Esophagus muscularis mucosa (tissue), 4 donors: ENCODE results near the gene LY9. TPM values are rescaled to one million over a fixed set of nuclear protein-coding genes. Genes with fewer than 3 reads are reported as not detected.

Experiments used
- DNase-seq: peaks from one replicate; pipeline ENCODE4 v3.0.0-alpha.2; 2017; ENCODE audit errors: extremely low spot score
- H3K27ac ChIP-seq, 4 donors: fragments of 200-600 bp; sonication (generic); replicated peaks in 1 of 4; 1 replicate in 3 of 4; 2 replicates in 1 of 4; pipeline ENCODE4 v1.5.1; 2016 to 2019; ENCODE audit warnings: mild to moderate bottlenecking in 1 of 4
- H3K27me3 ChIP-seq, 4 donors: fragments of 200-600 bp; sonication (generic); one replicate each; pipeline versions ENCODE4 v1.5.1 to v1.6.0; 2016 to 2019
- H3K36me3 ChIP-seq, 4 donors: fragments of 200-600 bp; sonication (generic); one replicate each; pipeline ENCODE4 v1.5.1; 2016 to 2019
- H3K4me1 ChIP-seq, 4 donors: fragments of 200-600 bp; sonication (generic); one replicate each; pipeline ENCODE4 v1.5.1; 2016 to 2019
- H3K4me3 ChIP-seq, 4 donors: fragments of 200-600 bp; sonication (generic); 1 replicate in 2 of 4; 2 replicates in 2 of 4; pipeline ENCODE4 v1.5.1; 2016 to 2019; ENCODE audit warnings: mild to moderate bottlenecking in 4 of 4, moderate library complexity in 1 of 4
- H3K9me3 ChIP-seq, 4 donors: fragments of 200-600 bp; sonication (generic); 1 replicate in 3 of 4; 2 replicates in 1 of 4; pipeline ENCODE4 v1.5.1; 2016 to 2019
- CTCF ChIP-seq, 3 experiments: fragments of 200-600 bp in 2 of 3; fragments of 450-650 bp in 1 of 3; sonication (generic) in 2 of 3; IDR thresholded peaks; one replicate each; pipeline ENCODE4 v1.5.1; 2017 to 2019; ENCODE audit warnings: antibody characterized with exemption in 3 of 3, mild to moderate bottlenecking in 2 of 3, moderate library complexity in 1 of 3
- EP300 ChIP-seq: sonication (generic); formaldehyde crosslinking; IDR thresholded peaks from one replicate; pipeline ENCODE4 v1.6.1; 2017; ENCODE audit warnings: antibody characterized with exemption
- POLR2A ChIP-seq: fragments of 450-650 bp; IDR thresholded peaks from one replicate; pipeline ENCODE4 v1.6.1; 2017; ENCODE audit warnings: antibody characterized with exemption, moderate library complexity, mild to moderate bottlenecking, low read depth
- POLR2AphosphoS5 ChIP-seq, 2 donors: sonication (generic); formaldehyde crosslinking; IDR thresholded peaks; one replicate each; pipeline ENCODE4 v1.6.1; 2017; ENCODE audit warnings: antibody characterized with exemption in 2 of 2
- WGBS: methylation state at CpG from one replicate; pipeline ENCODE4 v1.1.5; 2018; 5-methylcytosine and 5-hydroxymethylcytosine counted together
- intact Hi-C: fragments of 100-400 bp; cut with DNase I; formaldehyde crosslinking; loops from one replicate; pipeline ENCODE4 v1.15.1; 2023
- total RNA-seq, 4 donors: library from RNA; depleted of rRNA; stranded (reverse); fragments of >200 nt; gene quantifications; one replicate each; pipeline versions ENCODE4 v1.1.0 to v1.2.1, GENCODE V29; 2016

LY9 gene
- total RNA-seq, 4 donors from 2014 or later: 0.26 to 0.66 TPM; not detected in 2

- no peaks in the 10 kb centered on the region for H3K4me1 ChIP-seq
- TF ChIP-seq POLR2A: no peak
- peak in 1 of 3 experiments; percentile 18 for TF ChIP-seq CTCF (IDR thresholded peaks at IDR 0.05)
- TF ChIP-seq EP300: no peak
- TF ChIP-seq POLR2AphosphoS5 (IDR thresholded peaks at IDR 0.05): no peak
- H3K27ac ChIP-seq: no peak overlapping the region
- peaks cover 0 to 9% (median 0%) of the 10 kb centered on the region in 4 donors for H3K27me3 ChIP-seq
- no peaks in the 10 kb centered on the region for H3K36me3 ChIP-seq
- intact Hi-C loops: no loop called here
- WGBS: 73% methylated on average over 7 of the region's 7 CpGs
- H3K9me3 ChIP-seq: no peaks in the 10 kb centered on the region
- H3K4me3 ChIP-seq: no peak overlapping the region
- peak; percentile 70 for DNase-seq
These were observed 18.4 kb upstream of the LY9 start for GRCh38 chr1:160777486-160778089.

GRCh38 chr1:160778976-160779375 is 17.0 kb upstream of the LY9 start:
- no peaks in the 10 kb centered on the region for H3K4me1 ChIP-seq
- DNase-seq: peak; percentile 64
- TF ChIP-seq POLR2A: no peak
- no peak for TF ChIP-seq POLR2AphosphoS5 (IDR thresholded peaks at IDR 0.05)
- TF ChIP-seq EP300: no peak
- TF ChIP-seq CTCF (IDR thresholded peaks at IDR 0.05): no peak
- H3K36me3 ChIP-seq: no peaks in the 10 kb centered on the region
- 94% methylated on average over 5 of the region's 6 CpGs for WGBS
- H3K27me3 ChIP-seq: peaks cover 0 to 9% (median 0%) of the 10 kb centered on the region in 4 donors
- intact Hi-C loops: no loop called here
- no peaks in the 10 kb centered on the region for H3K9me3 ChIP-seq
- no peak overlapping the region for H3K4me3 ChIP-seq
- no peak overlapping the region for H3K27ac ChIP-seq

GRCh38 chr1:160779626-160780397 is 16.2 kb upstream of the LY9 start:
- Histone ChIP-seq H3K9me3 (no peaks in the 10 kb centered on the region), H3K36me3 (no peaks in the 10 kb centered on the region), H3K27me3 (peaks cover 0 to 8% (median 0%) of the 10 kb centered on the region in 4 donors), H3K27ac (no peak overlapping the region), H3K4me3 (no peak overlapping the region), H3K4me1 (no peaks in the 10 kb centered on the region)
- 93% methylated on average over 9 of the region's 18 CpGs for WGBS
- intact Hi-C loops: no loop called here
- TF ChIP-seq CTCF (IDR thresholded peaks at IDR 0.05) (peak in 1 of 3 experiments; percentile 16), EP300 (no peak)
- DNase-seq: no peak

GRCh38 chr1:160780398-160780755 is 15.6 kb upstream of the LY9 start:
- Histone ChIP-seq H3K27ac (no peak overlapping the region), H3K4me3 (no peak overlapping the region), H3K9me3 (no peaks in the 10 kb centered on the region), H3K36me3 (no peaks in the 10 kb centered on the region), H3K27me3 (peaks cover 0 to 2% (median 0%) of the 10 kb centered on the region in 4 donors), H3K4me1 (no peaks in the 10 kb centered on the region)
- 86% methylated on average over 1 of the region's 2 CpGs for WGBS
- no peak for TF ChIP-seq POLR2A
- TF ChIP-seq POLR2AphosphoS5 (IDR thresholded peaks at IDR 0.05): no peak
- no peak for TF ChIP-seq EP300
- intact Hi-C loops: no loop called here
- peak; percentile 72 for DNase-seq

GRCh38 chr1:160781186-160781766 is 14.7 kb upstream of the LY9 start:
- H3K4me1 ChIP-seq: no peaks in the 10 kb centered on the region
- H3K27me3 ChIP-seq: no peaks in the 10 kb centered on the region
- DNase-seq: peak; percentile 91
- no peaks in the 10 kb centered on the region for H3K9me3 ChIP-seq
- no peak overlapping the region for H3K27ac ChIP-seq
- TF ChIP-seq POLR2AphosphoS5 (IDR thresholded peaks at IDR 0.05) (no peak), POLR2A (no peak), EP300 (no peak), CTCF (IDR thresholded peaks at IDR 0.05) (no peak)
- no peak overlapping the region for H3K4me3 ChIP-seq
- H3K36me3 ChIP-seq: no peaks in the 10 kb centered on the region
- 82% methylated on average over 7 of the region's 8 CpGs for WGBS
- intact Hi-C loops: no loop called here
